ENCODE results near the gene SRRM3. TPM values are rescaled to one million over a fixed set of nuclear protein-coding genes. Genes with fewer than 3 reads are reported as not detected.

SRRM3 gene
- total and polyA plus RNA-seq, 2 experiments from 2014 or later: 0.39 to 0.65 TPM

DNA sequence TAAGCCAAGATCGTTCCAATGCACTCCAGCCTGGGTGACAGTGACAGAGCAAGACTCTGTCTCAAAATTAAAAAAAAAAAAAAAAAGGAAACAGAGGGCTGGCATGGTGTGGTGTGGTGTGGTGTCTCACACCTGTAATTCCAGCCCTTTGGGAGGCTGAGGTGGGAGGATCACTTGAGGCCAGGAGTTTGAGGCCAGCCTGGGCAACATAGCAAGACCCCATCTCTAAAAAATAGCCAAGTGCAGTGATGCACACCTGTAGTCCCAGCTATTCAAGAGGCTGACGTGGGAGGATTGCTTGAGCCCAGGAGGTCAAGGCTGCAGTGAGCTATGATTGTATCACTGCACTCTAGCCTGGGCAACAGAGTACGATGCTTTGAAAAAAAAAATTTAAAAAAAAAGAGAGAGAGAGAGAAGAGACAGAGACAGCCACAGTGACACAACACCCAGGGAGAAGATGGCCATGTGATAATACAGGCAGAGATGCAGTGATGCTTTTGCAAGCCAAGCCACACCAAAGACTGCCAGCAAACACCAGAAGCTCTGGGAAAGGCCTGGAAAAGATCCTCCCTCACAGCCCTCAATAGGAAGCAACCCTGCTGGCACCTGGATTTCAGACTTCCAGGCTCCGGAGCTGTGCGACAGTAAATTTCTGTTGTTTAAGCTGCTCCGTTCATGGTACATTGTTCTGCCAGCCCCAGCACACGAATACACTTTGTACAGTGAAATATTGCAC is 19.3 kb upstream of the SRRM3 start:
- no peaks in the 10 kb centered on the region for H3K4me1 ChIP-seq (ENCODE audit: insufficient read depth)
- in situ Hi-C loops (cut with MboI): loop anchor here (5.0 kb wide), 1 partner anchor 130 kb away; no protein-coding TSS in a partner anchor
- no peaks in the 10 kb centered on the region for H4K20me1 ChIP-seq (ENCODE audit: insufficient read depth)

DNA sequence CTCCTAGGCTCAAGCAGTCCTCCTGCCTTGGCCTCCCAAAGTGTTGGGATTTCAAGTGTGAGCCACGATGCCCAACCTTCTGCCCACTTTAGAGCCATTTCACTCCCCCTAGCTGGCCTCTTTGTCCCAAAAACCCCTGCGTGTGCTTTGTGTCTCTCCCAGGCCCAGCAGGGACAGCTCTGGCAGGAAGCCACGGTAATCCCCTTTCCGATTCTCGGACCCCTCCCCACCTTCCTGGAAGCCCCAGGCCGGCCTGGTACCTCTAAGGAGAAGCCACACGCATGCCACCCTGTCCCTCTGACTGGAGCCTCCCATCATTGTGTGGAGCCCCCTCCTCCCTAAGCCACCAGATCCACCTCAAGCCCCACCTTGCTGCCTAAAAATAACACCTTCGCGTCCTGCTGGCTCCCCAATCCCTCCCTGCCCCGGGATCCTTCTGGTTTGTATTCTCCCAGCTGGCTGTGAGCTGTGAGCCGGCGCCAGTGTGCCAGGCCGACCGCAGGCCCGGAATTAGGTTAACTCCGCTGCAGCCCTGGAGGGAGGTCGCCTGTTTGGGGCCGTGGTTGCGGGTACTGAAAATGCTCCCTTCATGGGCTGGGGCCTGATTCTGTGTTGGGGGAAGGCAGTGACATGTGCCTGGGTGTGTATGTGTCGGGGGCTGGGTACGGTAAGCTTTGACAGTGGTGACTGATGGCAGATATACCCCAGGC is 16.4 kb upstream of the SRRM3 start:
- no peak overlapping the region for H2AFZ ChIP-seq
- no peaks in the 10 kb centered on the region for H3F3A ChIP-seq (ENCODE audit: insufficient read depth)
- no peaks in the 10 kb centered on the region for H3K27me3 ChIP-seq (replicated peaks; ENCODE audit: insufficient read depth)
- no peak overlapping the region for H3K9ac ChIP-seq
- in situ Hi-C loops (cut with MboI): no loop called here
- 30 to 35% methylated on average over 21 of the region's 21 CpGs for WGBS, 2 experiments (ENCODE audit: low coverage in 1 of 2, low lambda C conversion rate in 2 of 2, missing lambda C conversion rate in 2 of 2)
- no peaks in the 10 kb centered on the region for H3K9me3 ChIP-seq (ENCODE audit: low read depth)
- H3K9me2 ChIP-seq (ENCODE audit: insufficient read depth): no peaks in the 10 kb centered on the region
- TF ChIP-seq EZH2 (IDR thresholded peaks at IDR 0.05; ENCODE audit: insufficient read depth, poor library complexity, severe bottlenecking) (no peak), EZH2phosphoT487 (IDR thresholded peaks at IDR 0.05; ENCODE audit: insufficient read depth, low read depth) (no peak)
- H3K27ac ChIP-seq: no peak overlapping the region
- H4K20me1 ChIP-seq (ENCODE audit: insufficient read depth): no peaks in the 10 kb centered on the region
- no peaks in the 10 kb centered on the region for H3K36me3 ChIP-seq (ENCODE audit: low read depth)
- no peak for DNase-seq
- no peak overlapping the region for H3K4me3 ChIP-seq
- no peaks in the 10 kb centered on the region for H3K4me1 ChIP-seq (ENCODE audit: insufficient read depth)
- H3K4me2 ChIP-seq (ENCODE audit: unreplicated experiment): no peak overlapping the region
- H3K79me2 ChIP-seq (ENCODE audit: insufficient read depth): no peaks in the 10 kb centered on the region

More for the DNA sequence above, 19.3 kb upstream of the SRRM3 start:
- H3K9me3 ChIP-seq (ENCODE audit: low read depth): no peaks in the 10 kb centered on the region
- H3K27ac ChIP-seq: no peak overlapping the region
- H3K4me2 ChIP-seq (ENCODE audit: unreplicated experiment): no peak overlapping the region
- H3K27me3 ChIP-seq (replicated peaks; ENCODE audit: insufficient read depth): no peaks in the 10 kb centered on the region
- TF ChIP-seq EZH2 (IDR thresholded peaks at IDR 0.05; ENCODE audit: insufficient read depth, poor library complexity, severe bottlenecking): no peak
- TF ChIP-seq EZH2phosphoT487 (IDR thresholded peaks at IDR 0.05; ENCODE audit: insufficient read depth, low read depth): no peak
- H3K9ac ChIP-seq: no peak overlapping the region
- no peaks in the 10 kb centered on the region for H3K36me3 ChIP-seq (ENCODE audit: low read depth)
- H3K9me2 ChIP-seq (ENCODE audit: insufficient read depth): no peaks in the 10 kb centered on the region
- DNase-seq: no peak
- 44 to 50% methylated on average over 6 to 7 of the region's 7 CpGs for WGBS, 2 experiments (ENCODE audit: low coverage in 1 of 2, low lambda C conversion rate in 2 of 2, missing lambda C conversion rate in 2 of 2)
- H2AFZ ChIP-seq: no peak overlapping the region
- no peaks in the 10 kb centered on the region for H3F3A ChIP-seq (ENCODE audit: insufficient read depth)
- H3K4me3 ChIP-seq: no peak overlapping the region
- no peaks in the 10 kb centered on the region for H3K79me2 ChIP-seq (ENCODE audit: insufficient read depth)

DNA sequence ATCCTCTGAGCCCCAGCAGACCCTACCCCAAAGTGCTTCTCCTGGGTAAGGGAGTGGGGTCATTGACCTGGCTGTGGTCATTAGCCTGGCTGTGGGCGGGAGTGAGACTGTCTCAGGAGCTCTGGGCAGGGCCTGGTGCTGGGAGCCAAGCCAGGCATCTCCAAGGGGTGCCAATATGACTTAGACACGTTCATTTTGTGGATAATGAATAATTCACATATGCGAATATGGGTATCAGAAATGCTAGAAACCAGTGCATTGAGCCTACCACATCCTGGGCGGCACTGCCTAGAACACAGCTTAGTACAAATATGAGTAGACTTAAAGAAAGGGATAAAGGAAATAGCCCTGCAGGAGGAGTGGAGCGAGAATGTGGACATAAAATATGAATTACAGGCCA is 14.4 kb upstream of the SRRM3 start:
- Histone ChIP-seq H3K4me1 (ENCODE audit: insufficient read depth) (no peaks in the 10 kb centered on the region), H4K20me1 (ENCODE audit: insufficient read depth) (no peaks in the 10 kb centered on the region), H3K4me3 (no peak overlapping the region), H3K9me3 (ENCODE audit: low read depth) (no peaks in the 10 kb centered on the region), H3K36me3 (ENCODE audit: low read depth) (no peaks in the 10 kb centered on the region), H3K79me2 (ENCODE audit: insufficient read depth) (no peaks in the 10 kb centered on the region), H3K9ac (no peak overlapping the region), H3K4me2 (ENCODE audit: unreplicated experiment) (no peak overlapping the region), H3K27ac (no peak overlapping the region), H3K9me2 (ENCODE audit: insufficient read depth) (no peaks in the 10 kb centered on the region), H3F3A (ENCODE audit: insufficient read depth) (no peaks in the 10 kb centered on the region), H2AFZ (no peak overlapping the region), H3K27me3 (replicated peaks; ENCODE audit: insufficient read depth) (no peaks in the 10 kb centered on the region)
- whole genome bisulfite sequencing, 2 experiments (ENCODE audit: low coverage in 1 of 2, low lambda C conversion rate in 2 of 2, missing lambda C conversion rate in 2 of 2): 53 to 59% methylated on average over 5 of the region's 5 CpGs
- TF ChIP-seq EZH2phosphoT487 (IDR thresholded peaks at IDR 0.05; ENCODE audit: insufficient read depth, low read depth): no peak
- no peak for TF ChIP-seq EZH2 (IDR thresholded peaks at IDR 0.05; ENCODE audit: insufficient read depth, poor library complexity, severe bottlenecking)
- in situ Hi-C loops (cut with MboI): no loop called here
- no peak for DNase-seq

DNA sequence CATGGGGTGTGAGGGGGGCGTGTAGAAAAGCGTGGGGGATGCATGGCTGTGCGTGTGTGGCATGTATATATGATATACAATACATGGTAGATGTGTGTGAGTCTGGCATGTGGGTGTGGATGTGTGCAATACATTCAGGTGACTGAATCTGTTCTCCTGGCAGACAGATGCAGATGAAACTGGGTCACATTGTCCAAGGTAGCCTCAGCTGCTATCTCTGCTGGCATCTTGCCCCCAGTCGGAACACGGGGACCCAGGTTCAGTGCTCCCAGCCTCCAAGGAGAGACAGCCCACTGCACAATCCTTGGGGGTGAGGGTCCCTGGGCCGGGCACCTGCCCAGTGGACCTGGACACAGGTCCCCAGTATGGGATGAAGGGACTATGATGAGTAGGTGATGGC is 12.4 kb upstream of the SRRM3 start:
- Histone ChIP-seq H3K9ac (no peak overlapping the region), H3K9me2 (ENCODE audit: insufficient read depth) (no peaks in the 10 kb centered on the region), H3K27ac (no peak overlapping the region), H4K20me1 (ENCODE audit: insufficient read depth) (no peaks in the 10 kb centered on the region), H3K79me2 (ENCODE audit: insufficient read depth) (no peaks in the 10 kb centered on the region), H3K36me3 (ENCODE audit: low read depth) (no peaks in the 10 kb centered on the region), H3K4me3 (no peak overlapping the region), H3K9me3 (ENCODE audit: low read depth) (no peaks in the 10 kb centered on the region), H3K4me1 (ENCODE audit: insufficient read depth) (no peaks in the 10 kb centered on the region), H2AFZ (no peak overlapping the region), H3K4me2 (ENCODE audit: unreplicated experiment) (no peak overlapping the region), H3F3A (ENCODE audit: insufficient read depth) (no peaks in the 10 kb centered on the region), H3K27me3 (replicated peaks; ENCODE audit: insufficient read depth) (no peaks in the 10 kb centered on the region)
- DNase-seq: no peak
- 36 to 38% methylated on average over 6 of the region's 6 CpGs for WGBS, 2 experiments (ENCODE audit: low coverage in 1 of 2, low lambda C conversion rate in 2 of 2, missing lambda C conversion rate in 2 of 2)
- in situ Hi-C loops (cut with MboI): no loop called here
- TF ChIP-seq EZH2 (IDR thresholded peaks at IDR 0.05; ENCODE audit: insufficient read depth, poor library complexity, severe bottlenecking) (no peak), EZH2phosphoT487 (IDR thresholded peaks at IDR 0.05; ENCODE audit: insufficient read depth, low read depth) (no peak)
